ENCODE results near the gene PLA2G4B.

GRCh38 chr15:41894251-41894790 lies 55.7 kb downstream of the PLA2G4B start:
- TF ChIP-seq CTCF (IDR thresholded peaks at IDR 0.05; ENCODE audit: low read depth, low read length) (no peak), EZH2phosphoT487 (IDR thresholded peaks at IDR 0.05; ENCODE audit: low read depth) (no peak)
